Kidney (tissue), 14 donors: ENCODE results near the gene NDST1. TPM values are rescaled to one million over a fixed set of nuclear protein-coding genes. Genes with fewer than 3 reads are reported as not detected.

Experiments
- DNase-seq, 5 donors: peaks; one replicate each; pipeline ENCODE4 v3.0.0-alpha.2; 2013 to 2020
- FAIRE-seq: peaks from 2 replicates; lab custom pipeline; 2012; peaks lifted over from hg19 to GRCh38; lab: Jason Lieb, UNC
- H3K27ac ChIP-seq, 2 donors: one replicate each; pipeline ENCODE4 v1.7.0; 2013; ENCODE audit warnings: low read depth in 2 of 2, low read length in 2 of 2, inconsistent platforms in 1 of 2
- H3K27me3 ChIP-seq: one replicate; pipeline ENCODE4 v1.7.1; 2013; ENCODE audit warnings: low read length, inconsistent platforms; ENCODE audit not compliant: control insufficient read depth, insufficient read depth
- H3K36me3 ChIP-seq, 3 donors: one replicate each; pipeline versions ENCODE4 v1.7.0 to v1.7.1; 2013; ENCODE audit warnings: low read length in 3 of 3, control low read depth in 1 of 3, inconsistent platforms in 1 of 3; ENCODE audit not compliant: insufficient read depth in 3 of 3, control insufficient read depth in 2 of 3
- H3K4me1 ChIP-seq, 3 donors: one replicate each; pipeline versions ENCODE4 v1.7.0 to v1.7.1; 2013; ENCODE audit warnings: low read length in 3 of 3, inconsistent platforms in 1 of 3, low read depth in 1 of 3; ENCODE audit not compliant: control insufficient read depth in 2 of 3, insufficient read depth in 2 of 3
- H3K4me3 ChIP-seq, 3 donors: one replicate each; pipeline versions ENCODE4 v1.7.0 to v1.8.1; 2013; ENCODE audit warnings: low read length in 3 of 3, control low read depth in 1 of 3, inconsistent platforms in 1 of 3
- H3K9ac ChIP-seq, 3 donors: one replicate each; pipeline versions ENCODE4 v1.7.0 to v1.7.1; 2013; ENCODE audit warnings: low read length in 3 of 3, control low read depth in 1 of 3, inconsistent platforms in 1 of 3
- H3K9me3 ChIP-seq, 3 donors: one replicate each; pipeline versions ENCODE4 v1.7.0 to v1.7.1; 2013; ENCODE audit warnings: low read length in 3 of 3, control low read depth in 1 of 3, inconsistent platforms in 1 of 3; ENCODE audit not compliant: control insufficient read depth in 2 of 3, insufficient read depth in 1 of 3
- CTCF ChIP-seq: IDR thresholded peaks from 3 replicates; pipeline ENCODE4 v1.5.1; 2012; ENCODE audit warnings: mild to moderate bottlenecking, moderate library complexity, borderline replicate concordance; ENCODE audit not compliant: insufficient read depth; ENCODE audit errors: extremely low read depth
- intact Hi-C: fragments of 100-400 bp; cut with DNase I; formaldehyde crosslinking; loops from one replicate; pipeline ENCODE4 v1.11.1; 2022
- polyA plus RNA-seq: library from polyadenylated mRNA; stranded (reverse); fragments of 350-450 nt; fragmentation: Illumina TruSeq; extraction: RNeasy Lipid Tissue Mini Kit (QIAGEN cat#74804); gene quantifications from one replicate; pipeline ENCODE4 v1.2.3, GENCODE V29; 2014; ENCODE audit warnings: low read depth, low replicate concordance; ENCODE audit not compliant: insufficient read depth
- total RNA-seq: library from RNA; stranded (reverse); fragmentation: NEBNext Ultra II Directional; extraction: Animal tissue kit (Norgen Biotek cat#: 25700); gene quantifications from one replicate; pipeline ENCODE4 v1.2.1, GENCODE V29; 2021
- donor health status: control.
- donor health status: control.
- donor health status: control.
- donor health status: control.
- donor health status: control.
- donor health status: DM: yes; HTN: yes; CAD: no.
- donor health status: Normal renal cell carcinoma (clear cell type).

Gene NDST1
- total and polyA plus RNA-seq, 2 donors from 2014 or later, result 11.7 to 60.7 TPM

- intact Hi-C loops, result no loop called here
- H3K4me3 ChIP-seq, result no peak overlapping the region
- H3K27me3 ChIP-seq, result no peaks in the 10 kb centered on the region
- no peaks in the 10 kb centered on the region for H3K36me3 ChIP-seq
- H3K9me3 ChIP-seq, result no peaks in the 10 kb centered on the region
- peaks cover 0 to 14% (median 0%) of the 10 kb centered on the region in 3 donors for H3K4me1 ChIP-seq
- DNase-seq (peak in 1 of 5 donors; percentile 26), FAIRE-seq (no peak)
- no peak overlapping the region for H3K27ac ChIP-seq
- H3K9ac ChIP-seq, result no peak overlapping the region
- TF ChIP-seq CTCF, result no peak
Measured at GRCh38 chr5:150576449-150576949, 68.6 kb downstream of the NDST1 start.

- Histone ChIP-seq H3K36me3 (no peaks in the 10 kb centered on the region), H3K27ac (no peak overlapping the region), H3K4me3 (no peak overlapping the region), H3K4me1 (peaks cover 4 to 21% (median 5%) of the 10 kb centered on the region in 3 donors), H3K9ac (no peak overlapping the region), H3K27me3 (no peaks in the 10 kb centered on the region), H3K9me3 (no peaks in the 10 kb centered on the region)
- FAIRE-seq (no peak), DNase-seq (peak in 1 of 5 donors; percentile 19)
- no peak for TF ChIP-seq CTCF
- intact Hi-C loops, result no loop called here
Measured at GRCh38 chr5:150577378-150578139, 69.6 kb downstream of the NDST1 start.

GRCh38 chr5:150578781-150579461 lies 71.0 kb downstream of the NDST1 start:
- H3K9ac ChIP-seq, result no peak overlapping the region
- no peak overlapping the region for H3K4me3 ChIP-seq
- H3K36me3 ChIP-seq, result no peaks in the 10 kb centered on the region
- H3K27ac ChIP-seq, result no peak overlapping the region
- no peak for FAIRE-seq
- H3K9me3 ChIP-seq, result no peaks in the 10 kb centered on the region
- intact Hi-C loops, result no loop called here
- no peaks in the 10 kb centered on the region for H3K27me3 ChIP-seq
- peaks cover 6 to 24% (median 7%) of the 10 kb centered on the region in 3 donors for H3K4me1 ChIP-seq
- DNase-seq, result peak in 1 of 5 donors; percentile 30
- no peak for TF ChIP-seq CTCF
